D721Med (cell line): ENCODE results near the gene ARSG.
A peak's percentile ranks its signal among the peaks of the same experiment; 100 is the strongest.
"Not testable (repeated sequence)": the region's sequence is repeated elsewhere in the genome, so short reads cannot be mapped to it uniquely, and the experiment has no call there.

Source experiments
- DNase-seq: peaks from one replicate; pipeline ENCODE4 v3.0.0; 2011; ENCODE audit warnings: low spot score; ENCODE audit not compliant: insufficient read length
- FAIRE-seq: peaks from 2 replicates; lab custom pipeline; 2011; peaks lifted over from hg19 to GRCh38; lab: Jason Lieb, UNC
- CTCF ChIP-seq: IDR thresholded peaks from 2 replicates; pipeline ENCODE4 v1.5.1; 2012; ENCODE audit warnings: mild to moderate bottlenecking, control low read depth; ENCODE audit not compliant: insufficient read depth; ENCODE audit errors: missing control alignments

ARSG gene

DNA sequence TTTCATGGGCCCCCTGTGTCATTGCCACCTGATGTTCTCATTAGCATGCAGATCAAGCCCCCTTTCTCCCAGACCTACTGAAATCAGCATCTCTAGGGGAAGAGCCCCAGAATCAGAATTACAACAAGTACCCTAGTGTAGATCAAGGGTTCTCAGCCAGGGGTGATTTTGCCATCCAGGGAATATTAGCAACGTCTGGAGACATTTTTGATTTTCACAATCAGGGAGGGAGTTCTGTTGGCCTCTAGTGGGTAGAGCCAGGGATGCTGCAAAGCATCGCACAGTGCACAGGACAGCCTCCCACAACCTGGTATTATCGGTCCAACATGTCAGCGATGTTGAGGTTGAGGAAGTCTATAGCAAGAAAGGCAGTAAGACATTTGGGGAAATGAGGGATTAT lies 36.1 kb upstream of the ARSG start:
- TF ChIP-seq CTCF, result no peak
- FAIRE-seq, result no peak
- DNase-seq, result no peak

DNA sequence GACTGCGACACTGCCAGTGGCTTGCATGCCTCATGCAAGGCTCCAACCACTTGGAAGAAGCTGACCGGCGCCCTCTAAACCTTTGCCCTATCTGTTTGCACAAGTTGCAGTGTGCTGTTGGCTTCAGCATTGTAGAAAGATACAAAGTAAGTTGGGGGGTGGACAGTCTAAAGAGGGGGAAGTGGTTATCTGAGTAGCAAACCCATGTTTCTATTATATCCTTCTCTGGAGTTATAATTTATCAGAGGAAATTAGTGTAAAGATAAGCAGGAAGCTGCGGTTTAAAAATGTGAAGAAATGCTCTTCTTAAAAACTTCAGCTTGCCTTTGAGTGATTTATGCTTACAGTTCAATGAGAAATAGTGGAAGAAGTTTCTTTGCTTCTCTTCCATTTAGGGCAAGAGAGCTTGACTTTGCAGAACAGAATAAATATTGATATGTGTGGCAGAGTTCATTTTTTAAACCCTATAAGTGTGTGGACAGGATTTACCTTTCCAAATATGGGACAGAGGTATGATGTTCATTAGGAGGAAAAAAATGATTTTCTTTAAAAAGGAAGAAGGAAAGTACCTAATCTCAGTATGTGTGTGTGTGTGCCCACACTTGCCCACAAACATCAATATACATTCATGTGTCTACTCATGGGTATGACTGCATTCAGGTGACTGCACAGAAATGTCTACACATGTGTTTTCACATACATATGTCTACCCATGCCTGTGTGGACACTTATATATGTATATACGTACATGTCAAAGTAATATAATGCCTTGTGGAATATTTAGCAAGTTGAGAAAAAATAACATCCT lies 35.4 kb upstream of the ARSG start:
- DNase-seq, result no peak
- TF ChIP-seq CTCF, result no peak
- FAIRE-seq, result no peak

GRCh38 chr17:68256701-68257100 lies 34.6 kb upstream of the ARSG start:
- DNase-seq, FAIRE-seq: not testable (repeated sequence)

DNA sequence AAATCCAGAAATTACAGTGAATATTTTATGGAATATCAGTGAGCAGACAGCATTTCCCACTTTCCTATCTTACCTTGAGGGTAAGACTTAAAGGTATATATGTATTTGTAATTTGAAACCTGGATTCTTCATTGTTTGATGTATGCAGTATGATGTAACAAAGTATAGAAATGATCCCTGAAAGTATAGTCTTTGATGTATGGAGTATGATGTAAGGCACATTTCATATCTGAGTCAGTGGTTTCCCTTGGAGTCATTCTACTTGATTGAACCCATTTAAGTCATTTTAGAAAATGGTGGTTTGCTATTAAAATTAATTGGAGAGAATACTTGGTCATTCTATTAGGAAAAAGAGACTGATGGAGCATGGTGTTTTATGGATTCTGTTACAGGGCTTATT lies 33.4 kb upstream of the ARSG start:
- TF ChIP-seq CTCF, result no peak
- DNase-seq (no peak), FAIRE-seq (no peak)

- not testable (repeated sequence) for FAIRE-seq, DNase-seq
These were observed 32.2 kb upstream of the ARSG start for GRCh38 chr17:68258890-68259647.

DNA sequence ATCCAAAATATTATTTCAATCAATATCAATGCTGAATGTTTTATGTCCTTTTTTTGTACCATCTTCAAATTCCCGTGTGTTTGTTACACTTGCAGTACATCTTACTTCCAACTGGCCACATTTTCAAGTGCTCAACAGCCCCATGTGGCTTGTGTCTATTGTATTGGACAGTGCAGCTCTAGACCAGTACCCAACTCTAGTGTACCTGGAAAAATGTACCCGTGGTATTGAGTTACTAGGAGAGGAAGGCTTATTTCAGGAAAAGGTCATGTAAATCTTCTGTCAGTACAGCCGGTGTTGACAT lies 31.7 kb upstream of the ARSG start:
- not testable (repeated sequence) for DNase-seq, FAIRE-seq

DNA sequence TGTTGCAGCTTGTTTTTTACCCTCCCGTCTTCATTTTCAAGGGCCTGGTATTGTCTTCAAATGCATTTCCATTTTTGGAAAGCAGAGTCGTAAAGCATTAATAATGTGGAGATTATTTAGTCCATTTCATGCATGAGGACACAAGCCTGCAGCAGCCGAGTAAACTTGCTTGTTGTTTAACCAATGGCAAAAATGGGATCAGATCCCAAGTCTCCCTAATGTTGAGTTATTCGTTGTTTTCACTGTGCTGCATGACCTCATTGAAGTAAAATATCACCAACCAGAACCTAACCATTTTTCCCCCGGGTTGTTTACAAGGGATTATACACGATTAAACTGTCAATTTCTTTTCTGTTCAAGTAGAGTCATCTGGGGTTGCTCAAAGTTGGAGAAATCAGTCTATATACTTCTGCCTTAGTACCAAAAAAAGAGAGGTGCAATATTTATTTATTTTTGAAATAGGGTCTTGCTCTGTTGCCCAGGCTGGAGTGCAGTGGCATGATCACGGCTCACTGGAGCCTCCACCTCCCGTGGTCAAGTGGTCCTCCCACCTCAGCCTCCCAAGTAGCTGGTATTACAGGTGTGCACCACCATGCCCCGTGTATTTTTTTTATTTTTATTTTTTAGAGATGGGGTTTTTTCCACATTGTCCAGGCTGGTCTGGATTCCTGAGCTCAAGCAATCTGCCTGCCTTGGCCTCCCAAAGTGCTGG lies 31.1 kb upstream of the ARSG start:
- DNase-seq (no peak), FAIRE-seq (no peak)
- no peak for TF ChIP-seq CTCF

GRCh38 chr17:68262467-68262866 lies 28.8 kb upstream of the ARSG start:
- DNase-seq, result peak; percentile 66
- FAIRE-seq, result peak; percentile 35

DNA sequence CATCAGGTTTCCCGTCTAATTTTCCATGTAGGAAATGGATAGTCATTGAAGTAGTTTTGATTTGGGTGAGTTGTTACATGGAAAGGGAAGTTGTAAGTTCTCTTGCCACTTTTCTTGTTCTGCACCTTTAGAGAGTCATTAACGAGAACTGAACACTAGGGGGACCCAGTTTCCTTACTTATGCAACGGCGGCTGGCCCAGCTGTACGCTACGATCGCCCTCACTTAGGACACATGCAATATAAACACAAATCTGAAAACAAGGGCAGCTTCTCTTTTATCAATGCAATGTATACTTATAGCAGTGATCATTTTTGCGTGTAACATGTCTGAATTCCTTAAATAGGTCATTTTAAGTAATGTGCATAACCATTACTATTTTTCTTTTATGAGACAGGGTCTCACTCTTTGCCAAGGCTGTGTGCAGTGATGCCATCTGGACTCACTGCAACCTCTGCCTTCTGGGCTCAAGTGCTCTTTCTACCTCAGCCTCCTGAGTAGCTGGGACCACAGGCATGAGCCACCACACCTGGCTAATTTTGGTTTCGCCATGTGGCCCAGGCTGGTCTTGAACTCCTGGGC lies 28.1 kb upstream of the ARSG start:
- FAIRE-seq, result peak; percentile 83
- peak; percentile 68 for TF ChIP-seq CTCF
- not testable (repeated sequence) for DNase-seq

DNA sequence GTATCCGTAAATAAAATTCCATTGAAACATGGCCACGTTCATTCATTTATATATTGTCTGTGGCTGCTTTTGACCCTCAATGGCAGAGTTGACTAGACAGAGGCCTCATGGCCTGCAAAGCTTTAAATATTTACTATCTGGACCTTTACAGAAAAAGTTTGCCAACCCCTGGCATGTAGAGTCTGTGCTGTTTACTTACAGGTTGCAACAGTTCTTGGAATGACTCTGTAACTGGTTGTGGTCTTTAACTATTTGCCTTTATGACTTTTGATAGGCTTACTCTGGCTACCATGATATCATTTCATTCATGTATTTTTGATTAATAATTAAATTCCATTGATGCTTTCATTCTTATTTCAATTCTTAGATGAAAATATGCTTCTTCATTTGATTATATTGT lies 25.5 kb upstream of the ARSG start:
- FAIRE-seq, DNase-seq: not testable (repeated sequence)
